Type B pancreatic cell (in vitro differentiated cells): Measurements from ENCODE around the gene CSTA. TPM values are rescaled to one million over a fixed set of nuclear protein-coding genes. Genes with fewer than 3 reads are reported as not detected.

Source experiments
- DNase-seq: peaks from one replicate; pipeline ENCODE4 v3.0.0; 2021; ENCODE audit warnings: mixed read lengths; ENCODE audit not compliant: unreplicated experiment; ENCODE audit errors: extremely low spot score
- H3K27ac Mint-ChIP-seq: 2 replicates; pipeline ENCODE4 v1.8.0; 2021; ENCODE audit warnings: mild to moderate bottlenecking, mixed read lengths
- H3K27me3 Mint-ChIP-seq: 2 replicates; pipeline ENCODE4 v1.8.0; 2021; ENCODE audit warnings: mixed read lengths
- H3K36me3 Mint-ChIP-seq: 2 replicates; pipeline ENCODE4 v1.8.0; 2021; ENCODE audit warnings: mixed read lengths
- H3K4me1 Mint-ChIP-seq: one replicate; pipeline ENCODE4 v1.8.0; 2021; ENCODE audit warnings: mixed read lengths; ENCODE audit not compliant: unreplicated experiment
- H3K4me3 Mint-ChIP-seq: 2 replicates; pipeline ENCODE4 v1.8.0; 2021; ENCODE audit warnings: mild to moderate bottlenecking, mixed read lengths
- H3K9me3 Mint-ChIP-seq: 2 replicates; pipeline ENCODE4 v1.8.0; 2021; ENCODE audit warnings: mixed read lengths
- total RNA-seq: library from RNA; stranded (reverse); gene quantifications from 2 replicates; pipeline ENCODE4 v1.2.1, GENCODE V29; 2021; ENCODE audit warnings: low replicate concordance
- TF ChIP-seq, protein P1 (sequence below): fragments of 200-600 bp; sonication (generic); conservative IDR thresholded peaks from 2 replicates; pipeline ENCODE4 v1.5.0; 2021; ENCODE audit warnings: antibody characterized with exemption, mild to moderate bottlenecking

Gene CSTA
- total RNA-seq, 1 donor from 2014 or later: 39.5 TPM

DNA sequence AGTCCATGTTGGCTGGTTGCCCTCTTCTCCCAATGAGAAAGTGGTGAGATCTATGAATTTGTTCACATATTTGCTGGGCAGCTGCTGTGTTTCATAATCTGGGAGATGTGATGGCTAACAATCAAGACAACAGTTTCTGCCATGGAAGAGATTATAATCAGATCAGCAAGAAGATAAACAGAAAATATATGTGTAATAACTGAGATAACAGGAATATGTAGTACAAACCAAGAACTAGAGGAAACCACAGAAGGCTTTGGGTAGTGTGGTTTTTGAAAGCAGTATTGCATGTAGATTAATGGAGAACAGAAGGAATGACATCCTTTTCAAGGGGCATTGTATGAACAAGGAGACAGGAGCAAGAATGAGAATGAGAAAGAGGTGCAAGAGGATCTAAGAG lies 12.2 kb upstream of the CSTA start:
- H3K4me1 Mint-ChIP-seq: peaks cover 5% of the 10 kb centered on the region
- DNase-seq: no peak
- H3K9me3 Mint-ChIP-seq: peaks cover 8% of the 10 kb centered on the region
- peak overlapping the region; percentile 95 for H3K27ac Mint-ChIP-seq
- peak overlapping the region; percentile 23 for H3K4me3 Mint-ChIP-seq
- no peaks in the 10 kb centered on the region for H3K36me3 Mint-ChIP-seq
- TF ChIP-seq, protein P1, sequence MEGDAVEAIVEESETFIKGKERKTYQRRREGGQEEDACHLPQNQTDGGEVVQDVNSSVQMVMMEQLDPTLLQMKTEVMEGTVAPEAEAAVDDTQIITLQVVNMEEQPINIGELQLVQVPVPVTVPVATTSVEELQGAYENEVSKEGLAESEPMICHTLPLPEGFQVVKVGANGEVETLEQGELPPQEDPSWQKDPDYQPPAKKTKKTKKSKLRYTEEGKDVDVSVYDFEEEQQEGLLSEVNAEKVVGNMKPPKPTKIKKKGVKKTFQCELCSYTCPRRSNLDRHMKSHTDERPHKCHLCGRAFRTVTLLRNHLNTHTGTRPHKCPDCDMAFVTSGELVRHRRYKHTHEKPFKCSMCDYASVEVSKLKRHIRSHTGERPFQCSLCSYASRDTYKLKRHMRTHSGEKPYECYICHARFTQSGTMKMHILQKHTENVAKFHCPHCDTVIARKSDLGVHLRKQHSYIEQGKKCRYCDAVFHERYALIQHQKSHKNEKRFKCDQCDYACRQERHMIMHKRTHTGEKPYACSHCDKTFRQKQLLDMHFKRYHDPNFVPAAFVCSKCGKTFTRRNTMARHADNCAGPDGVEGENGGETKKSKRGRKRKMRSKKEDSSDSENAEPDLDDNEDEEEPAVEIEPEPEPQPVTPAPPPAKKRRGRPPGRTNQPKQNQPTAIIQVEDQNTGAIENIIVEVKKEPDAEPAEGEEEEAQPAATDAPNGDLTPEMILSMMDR: no peak
- H3K27me3 Mint-ChIP-seq: peaks cover 3% of the 10 kb centered on the region

DNA sequence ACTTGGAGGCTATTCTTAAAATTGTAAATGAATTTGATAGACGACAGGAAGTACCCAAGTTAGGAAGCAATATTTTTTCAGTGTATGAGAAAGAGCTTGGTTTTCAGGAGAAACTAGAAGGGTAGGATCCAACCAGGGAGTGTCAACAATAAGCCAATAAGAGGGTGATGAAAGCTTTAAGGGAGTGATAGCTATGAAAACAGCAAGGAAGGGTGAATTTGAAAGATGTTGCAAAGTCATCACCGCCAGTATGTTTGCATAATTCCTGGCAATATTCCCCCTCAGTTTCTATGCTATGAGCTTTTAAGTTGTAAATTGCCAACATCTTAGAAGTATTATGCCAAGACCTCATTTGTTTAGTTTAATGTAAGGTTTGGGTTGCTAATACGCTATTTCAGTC lies 11.8 kb upstream of the CSTA start:
- peak overlapping the region; percentile 23 for H3K4me3 Mint-ChIP-seq
- peaks cover 5% of the 10 kb centered on the region for H3K4me1 Mint-ChIP-seq

DNA sequence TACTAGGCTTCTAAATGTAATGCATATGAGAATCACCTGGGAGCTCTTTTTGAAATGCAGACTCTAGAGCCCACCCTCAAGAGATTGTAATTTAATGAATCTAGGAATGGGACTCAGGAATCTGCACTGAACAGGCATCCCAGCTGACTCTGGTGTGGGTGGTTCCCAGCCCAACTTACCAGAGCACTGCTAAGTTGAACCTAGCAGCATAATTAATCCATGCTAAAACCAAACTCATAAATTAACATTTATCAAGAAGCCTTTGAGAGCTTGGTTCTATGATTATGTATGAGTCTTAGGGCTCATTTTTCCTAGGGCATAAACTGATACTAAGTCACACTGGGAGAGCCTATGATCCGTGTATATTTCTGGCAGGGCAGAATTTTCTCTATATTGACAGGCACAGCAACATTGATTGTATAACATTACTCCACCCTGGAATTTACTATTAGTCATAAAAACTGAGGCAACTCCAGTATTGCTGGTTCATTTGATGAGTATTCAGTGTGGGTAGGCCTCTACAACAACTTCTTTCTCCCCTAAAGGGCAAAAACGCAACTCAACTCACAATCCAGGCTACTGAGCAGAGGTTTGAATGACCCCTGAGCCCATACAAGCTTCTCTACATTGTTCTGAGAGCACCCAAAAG lies 10.7 kb upstream of the CSTA start:
- no peak overlapping the region for H3K4me3 Mint-ChIP-seq
- peaks cover 12% of the 10 kb centered on the region for H3K9me3 Mint-ChIP-seq
- TF ChIP-seq, protein P1: no peak
- no peak for DNase-seq
- peaks cover 4% of the 10 kb centered on the region for H3K36me3 Mint-ChIP-seq
- H3K27me3 Mint-ChIP-seq: peaks cover 3% of the 10 kb centered on the region
- H3K4me1 Mint-ChIP-seq: peaks cover 5% of the 10 kb centered on the region
- H3K27ac Mint-ChIP-seq: peak overlapping the region; percentile 95

More for the DNA sequence above, 11.8 kb upstream of the CSTA start:
- no peak for DNase-seq
- peak overlapping the region; percentile 95 for H3K27ac Mint-ChIP-seq
- H3K27me3 Mint-ChIP-seq: peaks cover 3% of the 10 kb centered on the region
- peaks cover 8% of the 10 kb centered on the region for H3K9me3 Mint-ChIP-seq
- H3K36me3 Mint-ChIP-seq: no peaks in the 10 kb centered on the region
- TF ChIP-seq, protein P1: no peak

DNA sequence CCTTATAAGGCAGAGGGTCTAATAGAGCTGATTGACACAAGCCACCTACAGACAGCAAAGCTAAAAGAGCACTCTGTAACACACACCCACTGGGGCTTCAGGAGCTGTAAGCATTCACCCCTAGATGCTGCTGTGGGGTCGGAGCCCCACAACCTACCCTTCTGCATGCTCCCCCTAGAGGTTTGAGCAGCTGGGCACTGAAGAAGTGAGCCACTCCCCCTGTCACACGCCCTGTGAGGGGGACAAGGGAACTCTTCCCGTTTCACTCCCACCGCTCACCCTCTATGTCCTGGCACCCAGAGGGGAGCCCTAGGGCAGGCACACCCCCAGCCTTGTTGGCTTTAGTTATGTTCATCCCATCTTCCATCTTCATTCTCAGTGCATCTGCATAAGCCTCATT lies 9.4 kb upstream of the CSTA start:
- Mint-ChIP-seq H3K27me3 (peaks cover 3% of the 10 kb centered on the region), H3K9me3 (peaks cover 12% of the 10 kb centered on the region), H3K4me3 (no peak overlapping the region), H3K27ac (peak overlapping the region; percentile 95), H3K4me1 (peaks cover 5% of the 10 kb centered on the region), H3K36me3 (peaks cover 4% of the 10 kb centered on the region)
- DNase-seq: no peak
- TF ChIP-seq, protein P1: no peak

DNA sequence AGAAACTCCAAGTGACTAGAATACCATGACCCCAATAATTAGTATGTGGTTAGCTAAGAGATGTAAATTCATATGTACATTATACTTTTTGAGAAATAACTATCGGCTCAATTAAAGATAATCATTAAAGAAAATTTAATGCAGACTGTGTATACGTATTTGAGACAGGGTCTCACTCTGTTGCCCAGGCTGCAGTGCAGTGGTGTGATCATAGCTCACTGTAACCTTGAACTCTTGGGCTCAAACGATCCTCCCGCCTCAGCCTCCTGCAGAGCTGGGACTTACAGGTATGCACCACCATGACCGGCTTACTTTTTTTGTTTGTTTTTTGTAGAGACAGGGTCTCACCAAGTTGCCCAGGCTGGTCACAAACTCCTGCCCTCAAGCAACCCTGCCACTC lies 8.7 kb upstream of the CSTA start:
- Mint-ChIP-seq H3K9me3 (peaks cover 8% of the 10 kb centered on the region), H3K4me1 (peaks cover 5% of the 10 kb centered on the region), H3K27me3 (peaks cover 3% of the 10 kb centered on the region), H3K27ac (no peak overlapping the region), H3K36me3 (peaks cover 4% of the 10 kb centered on the region), H3K4me3 (no peak overlapping the region)
- TF ChIP-seq, protein P1: no peak
- DNase-seq: no peak
